GM21576 (cell line): ENCODE data around the gene MRPL33.
"Not testable (repeated sequence)": the region's sequence is repeated elsewhere in the genome, so short reads cannot be mapped to it uniquely, and the experiment has no call there.

ENCODE experiments used
- ATAC-seq: cut with Tn5 transposase; IDR thresholded peaks from one replicate; pipeline ENCODE4 v1.9.1; 2021; ENCODE audit warnings: mild to moderate bottlenecking, moderate library complexity; ENCODE audit not compliant: unreplicated experiment

The MRPL33 gene

GRCh38 chr2:27741673-27742072 is 29.8 kb upstream of the MRPL33 start:
- no peak for ATAC-seq

DNA sequence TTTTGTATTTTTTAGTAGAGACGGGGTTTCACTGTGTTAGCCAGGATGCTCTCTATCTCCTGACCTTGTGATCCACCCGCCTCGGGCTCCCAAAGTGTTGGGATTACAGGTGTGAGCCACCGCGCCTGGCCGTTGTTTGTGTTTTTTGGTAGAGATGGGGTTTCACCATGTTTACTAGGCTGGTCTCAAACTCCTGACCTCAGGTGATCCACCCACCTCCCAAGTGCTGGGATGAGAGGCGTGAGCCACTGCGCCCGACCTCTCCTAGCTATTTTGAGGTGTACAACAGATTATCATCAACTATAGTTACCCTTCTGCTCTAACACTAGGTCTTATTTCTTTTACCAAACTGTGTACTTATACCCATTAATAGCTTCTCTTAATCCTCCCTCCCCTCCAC is 28.9 kb upstream of the MRPL33 start:
- ATAC-seq: no peak

- ATAC-seq: not testable (repeated sequence)
Observed at GRCh38 chr2:27745494-27745893, 26.0 kb upstream of the MRPL33 start.

GRCh38 chr2:27746325-27746724 is 25.2 kb upstream of the MRPL33 start:
- ATAC-seq: no peak

- no peak for ATAC-seq
Observed at GRCh38 chr2:27747827-27748352, 23.6 kb upstream of the MRPL33 start.

- ATAC-seq: not testable (repeated sequence)
Observed at GRCh38 chr2:27748803-27749554, 22.5 kb upstream of the MRPL33 start.

- no peak for ATAC-seq
Observed at GRCh38 chr2:27751377-27751776, 20.1 kb upstream of the MRPL33 start.

GRCh38 chr2:27752551-27753237 is 18.8 kb upstream of the MRPL33 start:
- ATAC-seq: no peak

DNA sequence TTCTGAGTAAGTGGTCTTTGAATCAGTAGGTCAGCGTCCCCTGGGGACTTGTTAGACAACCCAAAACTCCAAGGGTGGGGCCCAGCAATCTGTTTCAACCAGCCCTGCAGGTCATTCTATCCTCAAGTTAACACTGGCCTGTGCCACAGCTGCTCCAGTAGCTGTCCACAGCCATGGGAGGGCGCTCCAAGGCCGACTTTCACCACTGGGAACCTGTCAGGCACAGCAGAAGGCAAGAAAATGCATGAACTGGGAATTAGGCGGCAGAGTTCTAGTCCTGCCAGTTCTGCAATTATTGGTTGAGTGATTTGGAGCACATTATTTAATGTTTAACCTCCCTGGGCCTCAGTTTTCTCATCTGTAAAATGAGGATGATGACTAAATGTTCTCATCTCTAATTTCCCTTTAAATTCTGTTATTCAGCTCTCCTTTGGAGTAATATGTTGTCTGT is 17.4 kb upstream of the MRPL33 start:
- ATAC-seq: no peak

DNA sequence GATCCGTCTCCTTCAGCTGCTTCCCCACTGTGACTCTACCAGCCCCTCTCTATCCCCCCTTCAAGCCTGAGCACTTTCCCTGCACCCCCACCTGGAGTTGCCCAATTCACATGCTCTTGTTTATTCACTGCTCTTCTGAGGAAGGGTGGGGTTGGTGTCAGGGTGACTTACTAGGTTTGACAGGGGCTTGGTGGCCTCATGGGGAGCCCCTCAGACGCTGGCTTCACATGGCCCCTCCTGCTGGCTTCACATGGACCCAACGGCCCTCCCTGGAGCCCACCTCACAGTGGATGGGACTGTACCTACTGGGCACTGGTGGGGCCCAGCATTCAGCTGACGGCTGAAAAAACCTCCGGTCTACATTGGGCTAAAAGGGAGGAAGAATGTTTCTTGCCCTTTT is 16.7 kb upstream of the MRPL33 start:
- no peak for ATAC-seq

DNA sequence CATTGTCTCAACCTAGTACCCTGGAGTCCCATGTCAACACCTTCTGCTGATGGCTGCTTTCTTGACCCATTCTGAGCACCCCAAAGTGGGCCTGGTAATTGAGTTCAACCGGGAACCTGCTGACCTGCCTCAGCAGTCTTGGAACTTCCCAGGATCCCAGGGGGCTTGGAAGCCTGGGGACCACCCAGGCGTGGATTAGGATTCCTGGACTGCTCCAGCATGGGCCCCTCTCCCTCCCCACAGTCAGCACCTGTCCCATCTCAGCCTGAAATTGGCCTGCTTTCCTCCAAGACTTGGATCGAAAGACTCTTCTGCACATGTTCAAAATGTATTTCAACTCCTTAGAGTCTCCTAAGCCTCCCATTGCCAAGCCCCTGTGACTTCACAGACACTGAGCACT is 15.4 kb upstream of the MRPL33 start:
- ATAC-seq: no peak

DNA sequence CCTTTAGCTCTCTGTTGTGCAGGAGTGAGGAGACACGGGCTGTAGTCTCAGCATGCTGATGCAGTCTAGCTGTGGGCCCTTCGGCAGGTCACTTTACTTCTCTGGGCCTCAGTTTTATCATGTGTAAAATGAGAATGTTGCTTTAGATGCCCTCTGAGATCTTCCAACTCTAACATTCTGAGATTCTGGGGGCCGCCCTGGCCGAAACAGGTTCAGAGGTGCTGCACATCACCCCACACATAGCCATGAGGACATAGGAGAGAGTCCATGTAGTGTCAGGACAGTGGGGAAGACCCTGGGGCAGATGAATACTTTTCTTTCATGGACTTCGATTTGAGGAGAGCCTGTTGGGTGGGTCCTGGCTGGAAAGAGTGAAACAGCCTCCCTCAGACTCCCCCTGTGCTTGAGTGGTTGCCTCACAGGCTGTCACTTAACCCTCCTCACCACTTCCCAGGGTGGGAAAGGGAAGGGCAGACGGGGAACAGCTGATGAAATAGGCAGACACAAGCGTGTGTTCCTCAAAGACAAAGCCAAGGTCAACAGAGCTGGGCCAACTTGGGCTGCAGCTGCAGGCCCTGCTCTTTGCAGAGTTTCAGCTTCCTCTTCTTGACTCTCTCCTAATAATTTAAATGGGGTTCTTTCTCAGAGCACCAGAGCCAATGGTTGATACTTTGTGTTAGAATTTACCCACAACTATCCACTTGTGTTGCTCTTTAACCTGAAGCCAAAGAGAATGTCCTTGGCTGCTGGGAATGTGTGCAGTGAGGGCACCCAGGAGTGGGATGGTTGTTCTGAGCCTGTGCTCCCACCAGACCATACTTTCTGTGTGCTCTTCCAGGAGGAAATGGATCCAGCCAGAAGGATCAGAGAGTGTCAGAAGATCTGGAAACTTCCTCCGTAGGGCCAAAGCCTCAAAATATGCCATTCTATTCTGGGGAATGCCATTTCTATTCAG is 14.7 kb upstream of the MRPL33 start:
- no peak for ATAC-seq

GRCh38 chr2:27762951-27763906 is 8.3 kb upstream of the MRPL33 start:
- ATAC-seq: no peak

GRCh38 chr2:27763907-27764267 is 7.6 kb upstream of the MRPL33 start:
- ATAC-seq: no peak

GRCh38 chr2:27764526-27764925 is 7.0 kb upstream of the MRPL33 start:
- not testable (repeated sequence) for ATAC-seq

DNA sequence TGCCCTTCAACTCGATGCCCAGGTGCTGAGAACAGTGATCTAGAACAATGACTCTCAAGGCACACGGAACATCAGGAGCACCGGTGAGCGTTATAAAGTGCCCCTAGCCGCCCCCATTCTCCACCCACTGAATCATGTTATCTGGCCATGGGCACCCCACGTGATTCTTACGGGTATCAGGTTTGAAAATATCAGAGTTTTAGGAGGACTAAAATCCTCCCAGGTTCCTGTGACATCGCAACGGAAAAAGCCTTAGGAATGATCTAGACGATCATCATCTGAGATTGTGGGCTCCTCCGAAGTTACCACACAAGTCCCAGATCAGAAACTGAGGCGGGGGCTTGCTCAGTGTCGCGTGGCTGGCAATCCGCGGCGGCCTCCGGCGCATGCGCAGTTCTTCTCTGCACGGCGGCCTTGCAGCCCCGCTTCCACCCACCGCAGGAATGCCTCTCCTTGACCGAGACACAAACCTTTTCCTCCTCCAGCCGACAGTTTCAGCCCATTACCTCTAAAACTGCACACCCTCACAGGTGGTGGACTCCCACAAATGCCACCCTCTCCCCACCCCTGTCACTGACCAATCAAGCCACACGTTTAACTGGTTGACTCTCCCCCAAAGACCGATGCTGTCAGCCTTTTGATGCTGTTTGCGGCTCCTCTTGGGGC is 5.8 kb upstream of the MRPL33 start:
- ATAC-seq: no peak

GRCh38 chr2:27766287-27766661 is 5.2 kb upstream of the MRPL33 start:
- no peak for ATAC-seq

DNA sequence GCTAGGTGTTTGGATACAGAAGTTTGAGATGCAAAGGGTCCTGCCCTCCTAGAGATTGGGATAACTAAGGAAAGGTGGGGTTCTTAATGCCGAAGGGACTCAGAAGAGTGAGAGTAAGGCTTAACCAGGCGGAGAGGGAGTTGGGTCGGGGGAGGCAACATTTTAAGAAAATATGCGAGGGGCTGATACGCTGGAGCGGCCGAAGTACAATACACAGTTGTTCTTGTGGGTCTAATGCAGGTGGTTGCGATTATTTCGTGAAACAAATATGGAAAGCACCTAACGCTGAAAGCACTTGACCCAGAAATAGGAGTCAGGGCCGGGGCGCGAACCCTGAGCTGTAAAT is 344 bp upstream of the MRPL33 start:
- no peak for ATAC-seq

- no peak for ATAC-seq
Observed at GRCh38 chr2:27772804-27773203, 1.3 kb downstream of the MRPL33 start.

DNA sequence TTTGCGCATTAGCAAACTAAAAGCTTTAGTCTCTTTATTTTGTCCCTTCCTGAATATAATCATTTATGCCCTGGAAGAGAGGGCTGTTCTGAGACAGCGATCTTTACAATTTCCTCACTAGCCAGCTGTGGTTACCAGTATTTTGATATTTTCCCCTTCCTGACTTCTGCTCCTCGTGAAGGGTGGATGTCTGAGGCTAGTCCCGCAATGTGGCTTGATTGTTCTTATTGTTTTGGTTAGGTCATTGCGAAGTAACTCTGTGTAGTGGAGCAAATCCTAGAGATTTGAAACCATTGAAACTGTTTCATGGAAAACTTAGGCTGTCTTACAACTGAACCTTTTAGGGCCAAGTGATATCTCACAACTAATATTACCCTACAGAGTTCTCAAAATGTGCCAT is 2.4 kb downstream of the MRPL33 start:
- no peak for ATAC-seq
